Heart right ventricle (tissue), 16 donors: ENCODE data around the gene SSR2. TPM values are rescaled to one million over a fixed set of nuclear protein-coding genes. Genes with fewer than 3 reads are reported as not detected.
A peak's percentile ranks its signal among the peaks of the same experiment; 100 is the strongest.

Source experiments
- ATAC-seq, 8 donors: fragments of 200-7000 bp; cut with Tn5 transposase; one replicate each; pipeline ENCODE4 v1.9.1; 2020; ENCODE audit warnings: mild to moderate bottlenecking in 8 of 8, moderate library complexity in 8 of 8, moderate number of reproducible peaks in 1 of 8
- DNase-seq, 2 donors: peaks; one replicate each; pipeline ENCODE4 v3.0.0-alpha.2; 2020
- H3K27ac ChIP-seq, 10 donors: fragments of 200-600 bp; sonication (generic) in 2 of 10; one replicate each; pipeline versions ENCODE4 v1.5.0 to v1.8.0; 2020 to 2022; ENCODE audit warnings: mild to moderate bottlenecking in 3 of 10
- H3K27me3 ChIP-seq, 7 donors: fragments of 200-600 bp; one replicate each; pipeline ENCODE4 v1.8.0; 2021 to 2022; ENCODE audit warnings: mild to moderate bottlenecking in 2 of 7
- H3K36me3 ChIP-seq, 9 donors: fragments of 200-600 bp; sonication (generic) in 1 of 9; one replicate each; pipeline versions ENCODE4 v1.5.0 to v1.8.0; 2020 to 2022; ENCODE audit warnings: mild to moderate bottlenecking in 2 of 9
- H3K4me1 ChIP-seq, 9 donors: fragments of 200-600 bp; sonication (generic) in 1 of 9; one replicate each; pipeline versions ENCODE4 v1.5.0 to v1.8.0; 2020 to 2022; ENCODE audit warnings: mild to moderate bottlenecking in 4 of 9
- H3K4me3 ChIP-seq, 10 donors: fragments of 200-600 bp; sonication (generic) in 2 of 10; one replicate each; pipeline versions ENCODE4 v1.5.0 to v1.8.0; 2020 to 2022; ENCODE audit warnings: mild to moderate bottlenecking in 7 of 10, moderate library complexity in 2 of 10
- H3K9me3 ChIP-seq, 11 donors: fragments of 200-600 bp in 10 of 11; sonication (generic) in 2 of 11; one replicate each; pipeline versions ENCODE4 v1.5.0 to v1.8.0; 2013 to 2022; ENCODE audit warnings: mild to moderate bottlenecking in 2 of 11, control low read depth in 1 of 11, moderate library complexity in 1 of 11
- CTCF ChIP-seq, 9 donors: fragments of 200-600 bp; sonication (generic) in 2 of 9; IDR thresholded peaks; one replicate each; pipeline versions ENCODE4 v1.5.0 to v1.8.0; 2021 to 2022; ENCODE audit warnings: antibody characterized with exemption in 9 of 9, mild to moderate bottlenecking in 5 of 9, moderate library complexity in 1 of 9
- WGBS, 2 donors: extraction: QIAGEN DNeasy Blood & Tissue Kit; methylation state at CpG; one replicate each; pipeline ENCODE4 v1.1.7; 2013; ENCODE audit warnings: inconsistent platforms in 1 of 2; 5-methylcytosine and 5-hydroxymethylcytosine counted together
- intact Hi-C, 10 donors: fragments of 100-400 bp; cut with DNase I; formaldehyde crosslinking; loops; one replicate each; pipeline versions ENCODE4 v1.11.1 to v1.14.2; 2022
- polyA plus RNA-seq, 2 donors: library from polyadenylated mRNA; stranded (reverse); fragments of 200-250 nt; gene quantifications; one replicate each; pipeline ENCODE4 v1.2.3, GENCODE V29; 2013
- total RNA-seq, 10 donors: library from RNA; stranded (reverse); fragmentation: NEBNext Ultra II Directional in 3 of 10; extraction: Animal tissue kit (Norgen Biotek cat#: 25700) in 3 of 10; gene quantifications; one replicate each; pipeline versions ENCODE4 v1.2.1 to v1.2.4, GENCODE V29; 2021 to 2023
- donor health status: Arrhythmogenic right ventricular cardiomyopathy.
- donor health status: ischemic (EF 13 %, LVEDD 7.1; RV severe dilation, severe dysfunction).
- donor health status: healthy with polysubstance abuse.
- donor health status: DM: no; HTN: yes; CAD: no.
- donor health status: DM: no; HTN: no; CAD: no.
- donor health status: ischemic (EF 25% LVEDD 6.9; RV normal size, moderate dysfunction).
- donor health status: ischemic (EF 25% LVEDD 5.7; RV mildly dilated, moderate dysfunction).
- donor health status: healthy.
- donor health status: DM: yes; HTN: yes; CAD: no.
- donor health status: Ischemic cardiomyopathy.
- donor health status: ischemic (EF 35%, LVEDD 5.7; RV mildly dilated, moderate dysfunction).
- donor health status: nonischemic (EF 11% LVEDD 7.7; RV severe dilation, severe dysfunction).
- donor health status: DM: yes; HTN: yes; CAD: no.
- donor health status: PGD.
- donor health status: ischemic (EF 29% LVEDD 5.4; RV normal size, mild dysfunction).
- donor health status: nonischemic (EF 23%, LVEDD 6.1; RV moderate dilation, normal function).

Gene SSR2
- total and polyA plus RNA-seq, 12 donors = 66.1 to 322 (median 73.7) TPM

GRCh38 chr1:155968670-155969069, 52.1 kb downstream of the SSR2 start:
- peak overlapping the region in 4 of 10 donors; percentile 13 to 38 (median 19) for H3K4me3 ChIP-seq
- ATAC-seq (peak; percentile 1 to 33 (median 16)), DNase-seq (peak in 1 of 2 donors; percentile 42)
- H3K27ac ChIP-seq = peak overlapping the region in 9 of 10 donors; percentile 80 to 99 (median 95)
- peaks cover 4 to 84% (median 28%) of the 10 kb centered on the region in 9 donors for H3K36me3 ChIP-seq
- H3K9me3 ChIP-seq = no peaks in the 10 kb centered on the region
- intact Hi-C loops = no loop called here
- 16 to 21% methylated on average over 3 of the region's 3 CpGs for WGBS, 2 donors
- TF ChIP-seq CTCF (IDR thresholded peaks at IDR 0.05) = no peak
- peaks cover 46 to 97% (median 85%) of the 10 kb centered on the region in 9 donors for H3K4me1 ChIP-seq
- H3K27me3 ChIP-seq = no peaks in the 10 kb centered on the region

GRCh38 chr1:155968051-155968400, 52.7 kb downstream of the SSR2 start:
- WGBS, 2 donors = 49 to 57% methylated on average over 7 of the region's 7 CpGs
- Histone ChIP-seq H3K4me1 (peaks cover 47 to 97% (median 85%) of the 10 kb centered on the region in 9 donors), H3K4me3 (peak overlapping the region in 6 of 10 donors; percentile 2 to 38 (median 14)), H3K9me3 (no peaks in the 10 kb centered on the region), H3K27ac (peak overlapping the region; percentile 43 to 99 (median 92)), H3K36me3 (peaks cover 5 to 84% (median 35%) of the 10 kb centered on the region in 9 donors), H3K27me3 (no peaks in the 10 kb centered on the region)
- DNase-seq (no peak), ATAC-seq (no peak)
- no peak for TF ChIP-seq CTCF (IDR thresholded peaks at IDR 0.05)
- intact Hi-C loops = no loop called here

DNA sequence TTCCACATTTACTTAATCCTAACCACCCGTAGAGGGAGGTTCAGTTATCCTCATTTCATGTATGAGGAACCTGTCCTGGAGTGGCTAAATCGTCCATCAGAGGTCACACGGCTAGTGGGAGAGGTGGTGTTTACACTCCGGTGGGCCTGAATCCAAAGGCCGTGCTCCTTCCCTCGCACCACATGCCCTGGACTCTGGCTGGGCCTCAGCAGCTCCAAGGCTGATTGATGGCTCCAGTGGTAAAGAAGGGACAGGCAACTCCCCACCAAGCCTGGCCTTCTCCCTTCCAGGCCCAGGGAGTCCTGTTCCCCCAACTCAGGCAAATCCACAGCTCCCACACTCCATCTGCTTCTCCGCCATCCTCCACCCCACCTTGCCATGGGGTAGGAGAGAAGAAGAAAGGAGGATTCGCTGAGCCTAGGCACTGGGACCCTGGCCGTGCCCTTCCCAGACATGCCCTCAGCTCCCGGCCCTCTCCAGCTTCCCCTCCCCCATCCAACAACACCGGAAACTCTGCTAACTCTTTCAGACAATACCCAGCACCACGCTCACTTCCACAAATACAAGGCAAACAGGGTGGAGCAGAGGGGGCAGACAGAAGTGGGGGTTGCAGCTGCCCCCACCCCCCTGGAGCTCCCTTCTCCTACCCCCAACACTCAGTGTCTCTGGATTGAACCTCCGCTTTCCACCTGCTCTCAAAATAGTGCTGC, 53.3 kb downstream of the SSR2 start:
- DNase-seq (peak; percentile 50 to 76), ATAC-seq (peak; percentile 34 to 70 (median 60))
- no peaks in the 10 kb centered on the region for H3K9me3 ChIP-seq
- intact Hi-C loops = no loop called here
- no peaks in the 10 kb centered on the region for H3K27me3 ChIP-seq
- H3K27ac ChIP-seq = peak overlapping the region; percentile 51 to 99 (median 92)
- peaks cover 5 to 84% (median 40%) of the 10 kb centered on the region in 9 donors for H3K36me3 ChIP-seq
- WGBS, 2 donors = 16 to 20% methylated on average over 13 of the region's 13 CpGs
- peaks cover 48 to 97% (median 85%) of the 10 kb centered on the region in 9 donors for H3K4me1 ChIP-seq
- no peak for TF ChIP-seq CTCF (IDR thresholded peaks at IDR 0.05)
- peak overlapping the region in 7 of 10 donors; percentile 2 to 38 (median 14) for H3K4me3 ChIP-seq

DNA sequence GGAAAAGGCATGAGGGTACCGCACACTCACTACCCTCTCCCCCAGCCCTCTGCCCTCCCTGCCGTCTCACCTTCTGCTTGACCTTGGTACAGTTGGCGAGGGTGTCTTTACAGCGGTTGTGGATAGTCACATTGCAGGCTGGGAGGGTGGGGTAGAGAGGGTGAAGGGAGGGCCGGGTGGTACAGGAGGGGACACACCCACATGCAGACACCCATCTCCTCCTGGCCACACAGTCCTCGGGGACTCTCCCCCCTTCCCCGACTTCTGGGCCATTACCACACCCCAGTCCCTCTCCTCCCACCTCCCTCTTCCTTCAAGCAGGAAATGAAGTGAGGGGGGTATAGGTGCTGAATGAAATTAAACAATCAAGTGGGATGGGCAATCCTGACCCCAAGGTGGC, 54.0 kb downstream of the SSR2 start:
- intact Hi-C loops = no loop called here
- Histone ChIP-seq H3K9me3 (no peaks in the 10 kb centered on the region), H3K36me3 (peaks cover 5 to 85% (median 47%) of the 10 kb centered on the region in 9 donors), H3K4me1 (peaks cover 53 to 97% (median 85%) of the 10 kb centered on the region in 9 donors), H3K27ac (peak overlapping the region; percentile 51 to 99 (median 92)), H3K27me3 (no peaks in the 10 kb centered on the region), H3K4me3 (peak overlapping the region in 3 of 10 donors; percentile 14 to 38 (median 24))
- WGBS, 2 donors = 21 to 22% methylated on average over 7 of the region's 7 CpGs
- ATAC-seq (peak in 7 of 8 donors; percentile 8 to 44 (median 38)), DNase-seq (no peak)
- TF ChIP-seq CTCF (IDR thresholded peaks at IDR 0.05) = no peak
